Fibroblast of lung (primary cell): Measurements from ENCODE around the gene FGF1. TPM values are rescaled to one million over a fixed set of nuclear protein-coding genes. Genes with fewer than 3 reads are reported as not detected.

ENCODE experiments used
- DNase-seq, 2 donors: peaks; one replicate each; pipeline versions ENCODE4 v3.0.0 to v3.0.0-alpha.2; 2010; ENCODE audit warnings: low read depth in 2 of 2
- H2AFZ ChIP-seq: 2 replicates; pipeline ENCODE4 v1.5.1; 2012; ENCODE audit warnings: low read length, control low read depth, inconsistent platforms
- H3K27ac ChIP-seq: 2 replicates; pipeline ENCODE4 v1.5.1; 2011; ENCODE audit warnings: low read length, control low read depth; ENCODE audit not compliant: insufficient read depth
- H3K27me3 ChIP-seq: 2 replicates; pipeline ENCODE4 v1.5.1; 2011; ENCODE audit warnings: mild to moderate bottlenecking, low read length; ENCODE audit not compliant: control insufficient read depth, insufficient read depth
- H3K36me3 ChIP-seq: 2 replicates; pipeline ENCODE4 v1.5.1; 2011; ENCODE audit warnings: low read length; ENCODE audit not compliant: control insufficient read depth, insufficient read depth
- H3K4me1 ChIP-seq: 2 replicates; pipeline ENCODE4 v1.5.1; 2011; ENCODE audit warnings: low read length; ENCODE audit not compliant: control insufficient read depth, insufficient read depth; ENCODE audit errors: extremely low read depth
- H3K4me2 ChIP-seq: 2 replicates; pipeline ENCODE4 v1.5.1; 2011; ENCODE audit warnings: low read length, control low read depth; ENCODE audit not compliant: insufficient read depth; ENCODE audit errors: extremely low read depth
- H3K4me3 ChIP-seq, 4 experiments: fragments of 200-600 bp in 1 of 4; sonication (generic) in 1 of 4; replicated peaks in 1 of 4; 2 replicates each; pipeline ENCODE4 v1.5.1; 2011 to 2016; ENCODE audit warnings: low read length in 4 of 4, low read depth in 3 of 4, mild to moderate bottlenecking in 3 of 4, control low read depth in 2 of 4, inconsistent platforms in 1 of 4, mixed read lengths in 1 of 4; ENCODE audit not compliant: insufficient read depth in 1 of 4; ENCODE audit errors: control extremely low read depth in 1 of 4
- H3K79me2 ChIP-seq: 2 replicates; pipeline ENCODE4 v1.5.1; 2012; ENCODE audit warnings: mild to moderate bottlenecking, low read length, inconsistent platforms; ENCODE audit not compliant: control insufficient read depth, insufficient read depth
- H3K9ac ChIP-seq: 2 replicates; pipeline ENCODE4 v1.5.1; 2011; ENCODE audit warnings: mild to moderate bottlenecking, low read length, control low read depth; ENCODE audit not compliant: insufficient read depth
- H3K9me3 ChIP-seq: 2 replicates; pipeline ENCODE4 v1.5.1; 2012; ENCODE audit warnings: low read depth, low read length; ENCODE audit not compliant: control insufficient read depth, insufficient read depth
- H4K20me1 ChIP-seq: 2 replicates; pipeline ENCODE4 v1.5.1; 2011; ENCODE audit warnings: low read length; ENCODE audit not compliant: control insufficient read depth, insufficient read depth; ENCODE audit errors: extremely low read depth
- EZH2 ChIP-seq: IDR thresholded peaks from 2 replicates; pipeline ENCODE4 v1.5.1; 2012; ENCODE audit warnings: low read length, control low read depth, mild to moderate bottlenecking; ENCODE audit errors: missing control alignments
- polyA plus RNA-seq, 2 donors: library from polyadenylated mRNA; depleted of rRNA in 1 of 2; stranded (reverse) in 1 of 2; unstranded in 1 of 2; fragments of >200 nt; gene quantifications; 2 replicates each; pipeline ENCODE4 v1.2.1, GENCODE V29; 2011 to 2012; ENCODE audit warnings: missing spikeins in 1 of 2
- total RNA-seq: library from RNA; depleted of rRNA; stranded (reverse); fragments of >200 nt; gene quantifications from 2 replicates; pipeline ENCODE4 v1.2.1, GENCODE V29; 2014
- TF ChIP-seq, protein P1 (sequence below), 2 donors: IDR thresholded peaks in 1 of 2; conservative IDR thresholded peaks in 1 of 2; 1 replicate in 1 of 2; 2 replicates in 1 of 2; pipeline ENCODE4 v1.5.1; 2011 to 2012; ENCODE audit warnings: low read length in 2 of 2, control low read depth in 1 of 2, inconsistent platforms in 1 of 2, low read depth in 1 of 2, mild to moderate bottlenecking in 1 of 2

FGF1 gene
- total and polyA plus RNA-seq, 2 donors (not counting 1 experiment from before 2014, with no cell fraction given) = 3.5 to 17.7 TPM

DNA sequence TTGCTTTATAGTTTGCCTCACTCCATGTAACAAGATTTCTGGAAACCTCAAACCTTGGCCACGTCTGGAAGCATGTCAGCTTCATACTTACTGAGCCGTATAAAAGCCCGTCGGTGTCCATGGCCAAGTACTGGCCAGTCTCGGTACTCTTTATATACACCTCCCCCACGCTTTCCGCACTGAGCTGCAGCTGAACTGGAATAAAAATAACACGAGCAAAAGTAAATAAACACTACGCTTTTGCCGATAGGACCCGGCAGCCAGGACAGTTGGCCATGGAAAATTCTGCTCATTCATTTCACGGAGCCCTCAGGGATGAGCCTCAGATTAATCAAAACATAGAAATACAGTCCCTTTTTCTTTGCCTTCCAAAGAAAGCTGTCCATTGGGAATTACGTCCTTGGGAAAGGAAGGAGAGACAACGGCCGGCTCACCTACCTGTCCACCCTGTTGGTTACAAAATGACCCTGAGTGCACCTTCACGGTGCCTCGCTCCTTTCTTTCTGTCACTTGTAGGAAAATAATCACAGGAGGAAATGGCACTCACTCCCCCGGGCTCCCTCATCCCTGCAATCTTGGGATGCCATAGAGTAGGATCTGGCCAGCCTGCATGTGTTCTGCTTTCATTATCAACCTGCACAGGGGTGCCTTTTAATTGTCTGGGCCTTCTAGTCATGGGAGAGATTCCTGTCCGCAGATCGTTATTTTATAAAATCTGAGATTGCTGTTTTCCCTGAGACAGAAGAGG, 85.1 kb downstream of the FGF1 start:
- Histone ChIP-seq H3K9ac (no peak overlapping the region), H3K27ac (peak overlapping the region; percentile 60), H3K9me3 (no peaks in the 10 kb centered on the region), H3K4me1 (peaks cover 12% of the 10 kb centered on the region), H3K79me2 (no peaks in the 10 kb centered on the region), H3K4me2 (peak overlapping the region; percentile 93), H2AFZ (peak overlapping the region; percentile 58), H4K20me1 (no peaks in the 10 kb centered on the region), H3K4me3 (peak overlapping the region; percentile 26 to 29 (median 28)), H3K36me3 (no peaks in the 10 kb centered on the region), H3K27me3 (no peaks in the 10 kb centered on the region)
- TF ChIP-seq EZH2 = no peak
- TF ChIP-seq, protein P1, sequence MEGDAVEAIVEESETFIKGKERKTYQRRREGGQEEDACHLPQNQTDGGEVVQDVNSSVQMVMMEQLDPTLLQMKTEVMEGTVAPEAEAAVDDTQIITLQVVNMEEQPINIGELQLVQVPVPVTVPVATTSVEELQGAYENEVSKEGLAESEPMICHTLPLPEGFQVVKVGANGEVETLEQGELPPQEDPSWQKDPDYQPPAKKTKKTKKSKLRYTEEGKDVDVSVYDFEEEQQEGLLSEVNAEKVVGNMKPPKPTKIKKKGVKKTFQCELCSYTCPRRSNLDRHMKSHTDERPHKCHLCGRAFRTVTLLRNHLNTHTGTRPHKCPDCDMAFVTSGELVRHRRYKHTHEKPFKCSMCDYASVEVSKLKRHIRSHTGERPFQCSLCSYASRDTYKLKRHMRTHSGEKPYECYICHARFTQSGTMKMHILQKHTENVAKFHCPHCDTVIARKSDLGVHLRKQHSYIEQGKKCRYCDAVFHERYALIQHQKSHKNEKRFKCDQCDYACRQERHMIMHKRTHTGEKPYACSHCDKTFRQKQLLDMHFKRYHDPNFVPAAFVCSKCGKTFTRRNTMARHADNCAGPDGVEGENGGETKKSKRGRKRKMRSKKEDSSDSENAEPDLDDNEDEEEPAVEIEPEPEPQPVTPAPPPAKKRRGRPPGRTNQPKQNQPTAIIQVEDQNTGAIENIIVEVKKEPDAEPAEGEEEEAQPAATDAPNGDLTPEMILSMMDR (conservative IDR thresholded peaks at IDR 0.05 in 1 of 2, IDR thresholded peaks at IDR 0.05 in 1 of 2; ENCODE audit: low read depth in 1 of 2, low read length in 2 of 2) = no peak
- peak; percentile 87 to 88 for DNase-seq

DNA sequence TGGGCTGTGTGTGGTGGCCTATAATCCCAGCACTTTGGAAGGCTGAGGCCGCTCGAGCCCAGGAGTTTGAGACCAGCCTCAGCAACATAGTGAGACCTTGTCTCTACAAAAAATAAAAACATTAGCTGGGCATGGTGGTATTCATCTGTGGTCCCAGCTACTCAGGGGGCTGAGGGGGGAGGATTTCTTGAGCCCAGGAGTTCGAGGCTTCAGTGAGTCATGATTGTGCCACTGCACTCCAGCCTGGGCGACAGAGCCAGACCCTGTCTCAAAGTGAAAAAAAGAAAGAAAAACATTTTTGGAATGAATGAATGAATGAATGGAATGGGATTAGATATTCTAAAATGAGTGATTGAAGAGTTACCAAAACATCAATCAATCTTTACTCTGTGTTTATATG, 85.8 kb downstream of the FGF1 start:
- Histone ChIP-seq H3K27ac (peak overlapping the region; percentile 60), H2AFZ (no peak overlapping the region), H3K9me3 (no peaks in the 10 kb centered on the region)

DNA sequence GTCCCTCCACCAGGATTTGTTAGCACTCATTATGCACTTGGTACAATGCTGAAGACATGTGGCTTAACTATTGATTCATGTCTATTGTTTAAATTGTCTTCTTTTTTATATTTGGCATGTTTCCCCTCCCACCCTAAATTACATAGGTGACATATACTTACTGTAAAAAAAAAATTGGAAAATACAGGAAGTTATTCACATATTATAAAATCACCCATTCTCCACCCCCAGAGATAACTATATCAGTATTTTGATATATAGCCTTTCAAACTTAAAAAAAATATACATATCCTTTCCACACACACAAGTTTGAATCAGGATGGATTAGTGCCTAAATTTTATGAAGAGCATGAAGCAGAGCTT, 87.6 kb downstream of the FGF1 start:
- no peaks in the 10 kb centered on the region for H3K27me3 ChIP-seq
- no peak overlapping the region for H3K4me3 ChIP-seq
- TF ChIP-seq EZH2 = no peak
- TF ChIP-seq, protein P1 (conservative IDR thresholded peaks at IDR 0.05 in 1 of 2, IDR thresholded peaks at IDR 0.05 in 1 of 2; ENCODE audit: low read depth in 1 of 2, low read length in 2 of 2) = no peak
- H3K9me3 ChIP-seq = no peaks in the 10 kb centered on the region
- no peak overlapping the region for H2AFZ ChIP-seq
- peaks cover 9% of the 10 kb centered on the region for H3K4me1 ChIP-seq
- no peak overlapping the region for H3K27ac ChIP-seq
- H4K20me1 ChIP-seq = no peaks in the 10 kb centered on the region
- DNase-seq = no peak
- H3K4me2 ChIP-seq = peak overlapping the region; percentile 2
- H3K36me3 ChIP-seq = no peaks in the 10 kb centered on the region
- no peak overlapping the region for H3K9ac ChIP-seq
- H3K79me2 ChIP-seq = no peaks in the 10 kb centered on the region

More for the DNA sequence above, 85.8 kb downstream of the FGF1 start:
- Histone ChIP-seq H3K79me2 (no peaks in the 10 kb centered on the region), H3K27me3 (no peaks in the 10 kb centered on the region), H3K4me2 (peak overlapping the region; percentile 58), H3K4me1 (peaks cover 9% of the 10 kb centered on the region), H4K20me1 (no peaks in the 10 kb centered on the region), H3K9ac (no peak overlapping the region), H3K4me3 (no peak overlapping the region), H3K36me3 (no peaks in the 10 kb centered on the region)
- TF ChIP-seq EZH2 = no peak
- TF ChIP-seq, protein P1 (conservative IDR thresholded peaks at IDR 0.05 in 1 of 2, IDR thresholded peaks at IDR 0.05 in 1 of 2; ENCODE audit: low read depth in 1 of 2, low read length in 2 of 2) = no peak
- peak in 1 of 2 donors; percentile 12 for DNase-seq
